IPS DF 6.9 (cell line): Measurements from ENCODE around the gene PTBP3.

Experiments
- DNase-seq: peaks from one replicate; pipeline ENCODE4 v3.0.0-alpha.2; 2013; ENCODE audit warnings: low read depth, low spot score
- H3K27ac ChIP-seq: one replicate; pipeline ENCODE4 v1.5.1; 2013; ENCODE audit warnings: low read length, control low read depth
- H3K27me3 ChIP-seq: 2 replicates; pipeline ENCODE4 v1.6.1; 2013; ENCODE audit warnings: mild to moderate bottlenecking, low read length; ENCODE audit not compliant: control insufficient read depth, insufficient read depth
- H3K36me3 ChIP-seq: 2 replicates; pipeline ENCODE4 v1.6.1; 2013; ENCODE audit warnings: low read length; ENCODE audit not compliant: control insufficient read depth, insufficient read depth
- H3K4me1 ChIP-seq: 2 replicates; pipeline ENCODE4 v1.6.1; 2013; ENCODE audit warnings: low read length; ENCODE audit not compliant: control insufficient read depth, insufficient read depth
- H3K4me3 ChIP-seq: 2 replicates; pipeline ENCODE4 v1.5.1; 2013; ENCODE audit warnings: mild to moderate bottlenecking, low read length
- H3K9me3 ChIP-seq: 2 replicates; pipeline ENCODE4 v1.6.1; 2013; ENCODE audit warnings: low read length, inconsistent platforms; ENCODE audit not compliant: control insufficient read depth, insufficient read depth
- WGBS: extraction: QIAGEN DNeasy Blood & Tissue Kit; methylation state at CpG from one replicate; pipeline ENCODE4 v1.1.7; 2013; ENCODE audit warnings: mixed read lengths, missing lambda C conversion rate; ENCODE audit not compliant: insufficient read length, insufficient coverage; 5-methylcytosine and 5-hydroxymethylcytosine counted together

Gene PTBP3

DNA sequence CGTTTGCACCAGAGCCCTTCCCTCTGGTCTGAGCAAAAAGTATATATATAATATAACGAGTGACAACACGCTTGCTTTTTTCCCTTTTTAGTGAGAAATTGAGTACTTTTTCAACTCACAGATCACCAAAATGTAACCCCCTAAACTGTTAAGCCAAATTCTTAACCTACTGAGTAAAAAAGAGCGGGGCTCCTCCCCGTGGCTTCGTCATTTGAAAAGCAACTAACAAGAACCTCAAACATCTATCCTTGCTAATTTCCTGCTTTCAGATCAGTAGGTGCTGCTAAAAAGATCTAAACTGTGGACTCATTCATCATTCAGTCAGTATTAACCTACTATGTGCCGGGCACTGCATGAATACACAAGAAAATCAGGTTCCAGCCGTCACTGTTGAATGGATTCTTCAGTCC is 1.0 kb upstream of the PTBP3 start:
- no peak overlapping the region for H3K27ac ChIP-seq
- no peaks in the 10 kb centered on the region for H3K27me3 ChIP-seq
- no peaks in the 10 kb centered on the region for H3K36me3 ChIP-seq
- DNase-seq = no peak
- no peak overlapping the region; the same call in 1 of the 2 replicates for H3K4me3 ChIP-seq
- H3K9me3 ChIP-seq = no peaks in the 10 kb centered on the region
- H3K4me1 ChIP-seq = no peaks in the 10 kb centered on the region
- WGBS = no CpG with 5 or more reads among the region's 8 CpGs

DNA sequence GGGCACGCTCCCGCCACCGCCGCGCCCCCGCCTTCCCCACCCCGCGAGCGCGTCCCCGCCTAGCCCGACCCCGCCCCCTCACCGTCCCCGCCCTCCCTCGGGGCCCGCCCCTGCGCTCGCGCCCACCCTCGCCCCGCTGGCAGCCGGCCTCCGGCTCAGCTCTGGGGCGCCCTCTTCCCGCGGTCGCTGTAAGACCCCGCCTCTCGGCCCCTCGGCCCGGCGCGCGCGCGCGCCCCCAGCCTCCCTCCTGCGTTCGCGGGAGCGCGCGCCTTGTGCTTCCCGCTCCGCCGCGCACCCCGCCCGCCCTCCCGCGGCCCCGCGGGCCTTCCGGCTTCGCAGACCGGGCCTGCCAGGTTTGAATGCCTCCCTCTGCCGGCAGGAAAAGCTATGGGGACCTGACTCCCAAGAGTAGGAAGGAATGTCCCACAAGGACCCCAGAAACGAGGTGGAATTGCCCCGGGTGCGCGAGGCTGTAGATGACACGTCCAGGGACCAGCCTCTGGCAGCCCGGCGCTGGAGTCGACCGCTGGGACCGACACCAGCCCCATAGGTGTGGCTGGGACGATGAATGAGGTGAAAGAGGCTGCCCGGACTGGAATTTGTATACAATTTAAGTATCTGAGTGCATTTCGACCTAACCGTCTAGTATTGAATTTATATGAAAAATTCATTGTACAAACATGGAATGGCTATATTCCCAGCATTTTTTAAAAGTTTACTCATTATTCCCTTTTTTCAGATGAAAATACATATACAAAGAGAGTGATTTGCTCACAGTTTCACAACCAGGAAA is 416 bp upstream of the PTBP3 start:
- no peaks in the 10 kb centered on the region for H3K9me3 ChIP-seq
- peak; percentile 76 for DNase-seq
- no CpG with 5 or more reads among the region's 72 CpGs for WGBS
- H3K4me1 ChIP-seq = no peaks in the 10 kb centered on the region
- peak overlapping the region; percentile 85; the same call in 1 of the 2 replicates for H3K4me3 ChIP-seq
- H3K27me3 ChIP-seq = no peaks in the 10 kb centered on the region
- no peaks in the 10 kb centered on the region for H3K36me3 ChIP-seq
- H3K27ac ChIP-seq = no peak overlapping the region

GRCh38 chr9:112332674-112332976 is 794 bp downstream of the PTBP3 start:
- peak overlapping the region; percentile 62 for H3K4me3 ChIP-seq
- no peaks in the 10 kb centered on the region for H3K27me3 ChIP-seq

GRCh38 chr9:112332214-112332613 is 1.2 kb downstream of the PTBP3 start:
- Histone ChIP-seq H3K27me3 (no peaks in the 10 kb centered on the region), H3K4me3 (peak overlapping the region; percentile 62; the same call in 1 of the 2 replicates), H3K27ac (no peak overlapping the region), H3K36me3 (no peaks in the 10 kb centered on the region), H3K9me3 (no peaks in the 10 kb centered on the region), H3K4me1 (no peaks in the 10 kb centered on the region)
- WGBS = no CpG with 5 or more reads among the region's 4 CpGs
- DNase-seq = no peak

More at GRCh38 chr9:112332674-112332976, 794 bp downstream of the PTBP3 start:
- Histone ChIP-seq H3K9me3 (no peaks in the 10 kb centered on the region), H3K27ac (no peak overlapping the region), H3K36me3 (no peaks in the 10 kb centered on the region), H3K4me1 (no peaks in the 10 kb centered on the region)
- no peak for DNase-seq
- WGBS = no CpG with 5 or more reads among the region's 19 CpGs

- no peaks in the 10 kb centered on the region for H3K27me3 ChIP-seq
- no peaks in the 10 kb centered on the region for H3K9me3 ChIP-seq
- WGBS = 100% methylated on average over 2 of the region's 4 CpGs
- H3K4me3 ChIP-seq = no peak overlapping the region
- no peaks in the 10 kb centered on the region for H3K4me1 ChIP-seq
- no peak for DNase-seq
- H3K27ac ChIP-seq = no peak overlapping the region
- H3K36me3 ChIP-seq = no peaks in the 10 kb centered on the region
These were observed 1.8 kb downstream of the PTBP3 start for GRCh38 chr9:112331674-112331952.

- no peak for DNase-seq
- Histone ChIP-seq H3K4me1 (peaks cover 2% of the 10 kb centered on the region; the same call in 1 of the 2 replicates), H3K36me3 (no peaks in the 10 kb centered on the region), H3K9me3 (no peaks in the 10 kb centered on the region), H3K4me3 (no peak overlapping the region), H3K27me3 (no peaks in the 10 kb centered on the region), H3K27ac (no peak overlapping the region)
- WGBS = no CpG with 5 or more reads among the region's 2 CpGs
These were observed 4.9 kb downstream of the PTBP3 start for GRCh38 chr9:112328545-112328944.

- H3K9me3 ChIP-seq = no peaks in the 10 kb centered on the region
- peaks cover 2% of the 10 kb centered on the region; the same call in 1 of the 2 replicates for H3K4me1 ChIP-seq
- H3K27ac ChIP-seq = no peak overlapping the region
- no peaks in the 10 kb centered on the region for H3K27me3 ChIP-seq
- H3K4me3 ChIP-seq = no peak overlapping the region
- DNase-seq = no peak
- H3K36me3 ChIP-seq = no peaks in the 10 kb centered on the region
- WGBS = no CpG with 5 or more reads among the region's 2 CpGs
These were observed 5.5 kb downstream of the PTBP3 start for GRCh38 chr9:112327718-112328450.

DNA sequence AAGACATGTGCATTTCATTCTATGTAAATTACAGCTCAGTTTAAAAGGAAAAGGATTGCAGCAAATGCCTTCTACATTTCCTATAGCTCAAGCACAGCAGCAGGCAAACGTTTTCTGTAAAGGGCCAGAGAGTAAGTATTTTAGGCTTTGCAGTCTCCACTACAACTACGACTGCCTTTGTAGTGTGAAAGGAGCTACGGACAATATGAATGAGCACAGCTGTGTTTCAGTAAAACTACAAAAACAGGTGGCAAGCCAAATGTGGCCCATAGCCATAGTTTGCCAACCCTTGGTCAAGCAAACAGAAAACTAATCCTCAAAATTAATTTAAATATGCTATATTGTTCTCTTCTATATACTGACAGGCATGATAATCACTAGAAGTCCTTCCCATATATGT is 7.2 kb downstream of the PTBP3 start:
- no CpG with 5 or more reads among the region's 3 CpGs for WGBS
- Histone ChIP-seq H3K4me3 (no peak overlapping the region), H3K27me3 (no peaks in the 10 kb centered on the region), H3K4me1 (peaks cover 2% of the 10 kb centered on the region; the same call in 1 of the 2 replicates), H3K9me3 (no peaks in the 10 kb centered on the region), H3K36me3 (no peaks in the 10 kb centered on the region), H3K27ac (no peak overlapping the region)
- DNase-seq = no peak

GRCh38 chr9:112325600-112325999 is 7.8 kb downstream of the PTBP3 start:
- Histone ChIP-seq H3K36me3 (no peaks in the 10 kb centered on the region), H3K9me3 (no peaks in the 10 kb centered on the region), H3K4me3 (no peak overlapping the region), H3K27ac (no peak overlapping the region), H3K4me1 (peaks cover 2% of the 10 kb centered on the region; the same call in 1 of the 2 replicates), H3K27me3 (no peaks in the 10 kb centered on the region)
- no CpG with 5 or more reads among the region's 8 CpGs for WGBS
- DNase-seq = no peak

GRCh38 chr9:112325127-112325526 is 8.3 kb downstream of the PTBP3 start:
- no peaks in the 10 kb centered on the region for H3K9me3 ChIP-seq
- WGBS = no CpG with 5 or more reads among the region's 10 CpGs
- H3K27me3 ChIP-seq = no peaks in the 10 kb centered on the region
- peaks cover 2% of the 10 kb centered on the region; the same call in 1 of the 2 replicates for H3K4me1 ChIP-seq
- H3K4me3 ChIP-seq = no peak overlapping the region
- no peak for DNase-seq
- H3K36me3 ChIP-seq = no peaks in the 10 kb centered on the region
- H3K27ac ChIP-seq = no peak overlapping the region
